Measurements from ENCODE around the gene VSTM2B.

The VSTM2B gene

GRCh38 chr19:29610574-29611271, 84.9 kb downstream of the VSTM2B start:
- H3K9me3 Mint-ChIP-seq = no peaks in the 10 kb centered on the region
- H3K4me3 Mint-ChIP-seq = no peak overlapping the region
- DNase-seq = peak; percentile 79 to 83
- peaks cover 26% of the 10 kb centered on the region for H3K4me1 Mint-ChIP-seq
- no peaks in the 10 kb centered on the region for H3K27me3 Mint-ChIP-seq
- H3K27ac Mint-ChIP-seq = peak overlapping the region in 1 of 2 donors; percentile 77
- ATAC-seq = peak; percentile 82

- no peaks in the 10 kb centered on the region for H3K27me3 Mint-ChIP-seq
- DNase-seq = no peak
- no peak for ATAC-seq
- peaks cover 24% of the 10 kb centered on the region for H3K4me1 Mint-ChIP-seq
- H3K9me3 Mint-ChIP-seq = no peaks in the 10 kb centered on the region
- no peak overlapping the region for H3K27ac Mint-ChIP-seq
- no peak overlapping the region for H3K4me3 Mint-ChIP-seq
Measured at GRCh38 chr19:29612121-29612520, 86.3 kb downstream of the VSTM2B start.

DNA sequence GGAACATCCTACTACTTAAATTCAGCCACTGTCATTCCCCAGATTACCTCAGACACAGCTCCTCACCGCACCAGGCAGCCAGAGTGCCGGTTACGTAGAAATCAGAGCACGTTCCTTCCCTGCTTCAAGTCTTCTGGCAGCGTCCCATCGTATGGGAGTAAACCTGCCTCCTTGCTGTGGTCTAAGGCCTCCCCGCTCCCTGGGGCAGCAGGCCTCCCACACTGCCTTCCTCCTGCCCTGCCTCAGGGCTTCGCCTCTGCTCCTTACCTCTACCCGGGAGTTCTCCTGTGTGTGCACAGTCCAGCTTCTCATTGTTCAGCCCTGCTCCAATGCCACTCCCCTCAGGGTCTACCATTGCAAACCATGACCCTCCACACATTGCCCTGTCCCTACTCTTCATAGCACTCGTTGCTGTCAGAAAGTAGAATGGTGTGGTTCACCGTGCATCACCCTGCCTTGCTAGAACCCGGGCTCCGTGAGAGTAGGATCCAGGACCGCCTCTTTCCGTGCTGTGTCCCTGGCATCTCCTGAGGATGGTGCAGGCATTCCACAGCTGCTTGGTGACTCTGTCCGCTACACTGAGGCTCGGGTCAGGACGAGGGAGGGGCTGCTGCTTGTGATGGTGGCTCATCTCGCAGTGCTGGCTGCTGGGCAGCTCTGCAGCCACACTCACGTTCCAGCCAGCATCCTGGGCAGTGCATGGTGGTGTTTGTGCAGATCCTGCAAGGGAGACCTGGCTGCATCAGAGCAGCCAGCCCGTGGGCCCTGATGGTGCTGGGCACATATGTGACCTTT, 87.2 kb downstream of the VSTM2B start:
- peak overlapping the region; percentile 23 to 79 for H3K27ac Mint-ChIP-seq
- H3K4me1 Mint-ChIP-seq = peaks cover 26% of the 10 kb centered on the region
- H3K4me3 Mint-ChIP-seq = no peak overlapping the region
- ATAC-seq (no peak), DNase-seq (no peak)
- no peaks in the 10 kb centered on the region for H3K27me3 Mint-ChIP-seq
- no peaks in the 10 kb centered on the region for H3K9me3 Mint-ChIP-seq

- Mint-ChIP-seq H3K27ac (no peak overlapping the region), H3K4me1 (peaks cover 26% of the 10 kb centered on the region), H3K27me3 (no peaks in the 10 kb centered on the region), H3K9me3 (no peaks in the 10 kb centered on the region), H3K4me3 (no peak overlapping the region)
- ATAC-seq (no peak), DNase-seq (no peak)
Measured at GRCh38 chr19:29614046-29614445, 88.3 kb downstream of the VSTM2B start.
